HepG2 (cell line): Measurements from ENCODE around the gene HAS3. TPM values are rescaled to one million over a fixed set of nuclear protein-coding genes. Genes with fewer than 3 reads are reported as not detected.
A peak's percentile ranks its signal among the peaks of the same experiment; 100 is the strongest.

Source experiments
- ATAC-seq: fragments of 200-7000 bp; cut with Tn5 transposase; 3 replicates; pipeline ENCODE4 v1.9.1; 2020; ENCODE audit warnings: mild to moderate bottlenecking, moderate library complexity
- BruUV-seq: library from RNA; stranded (reverse); fragments of 400-500 nt; replicated peaks from 2 replicates; lab custom pipeline; 2021; lab: Mats Ljungman, UMichigan
- CTCF ChIA-PET: fragments of 300-600 bp; formaldehyde crosslinking; extraction: SDS; loops from one replicate; lab custom pipeline; 2021; ENCODE audit warnings: low total read pairs, inconsistent platforms, low intra/inter-chr PET ratio; lab: Yijun Ruan, JAX
- POLR2A ChIA-PET: fragments of 350-600 bp; sonication (Branson Sonifier 250); formaldehyde crosslinking; loops from one replicate; lab custom pipeline; 2020; ENCODE audit warnings: antibody characterized with exemption, inconsistent platforms; lab: Yijun Ruan, JAX
- DNase-seq: peaks from one replicate; pipeline ENCODE4 v3.0.0-alpha.2; 2015; ENCODE audit warnings: low spot score
- FAIRE-seq: peaks from 3 replicates; lab custom pipeline; 2011; peaks lifted over from hg19 to GRCh38; lab: Jason Lieb, UNC
- H2AFZ ChIP-seq: one replicate; pipeline ENCODE4 v1.6.1; 2011; ENCODE audit warnings: low read length, inconsistent platforms
- H3K27ac ChIP-seq: fragments of 300-600 bp; 3 replicates; pipeline ENCODE4 v1.8.0; 2011; ENCODE audit warnings: mixed run types, mild to moderate bottlenecking, mixed read lengths, low read length, inconsistent platforms; ENCODE audit not compliant: insufficient read depth; ENCODE audit errors: extremely low read length
- H3K27me3 ChIP-seq, 2 experiments: fragments of 200-600 bp in 1 of 2; 2 replicates in 1 of 2; 3 replicates in 1 of 2; pipeline versions ENCODE4 v1.6.0 to v1.8.0; 2011; ENCODE audit warnings: low read length in 2 of 2, mild to moderate bottlenecking in 2 of 2, moderate library complexity in 2 of 2, inconsistent platforms in 1 of 2; ENCODE audit not compliant: insufficient read depth in 2 of 2, control insufficient read depth in 1 of 2
- H3K36me3 ChIP-seq, 2 experiments: fragments of 200-600 bp in 1 of 2; replicated peaks in 1 of 2; 2 replicates in 1 of 2; 3 replicates in 1 of 2; pipeline versions ENCODE4 v1.5.1 to v1.8.0; 2011; ENCODE audit warnings: low read length in 2 of 2, inconsistent platforms in 1 of 2; ENCODE audit not compliant: insufficient read depth in 2 of 2, control insufficient read depth in 1 of 2
- H3K4me1 ChIP-seq: 2 replicates; pipeline ENCODE4 v1.5.1; 2012; ENCODE audit warnings: low read length, inconsistent platforms; ENCODE audit not compliant: insufficient read depth
- H3K4me2 ChIP-seq: 2 replicates; pipeline ENCODE4 v1.6.0; 2011; ENCODE audit warnings: low read depth, low read length, inconsistent platforms
- H3K4me3 ChIP-seq, 3 experiments: fragments of 200-600 bp in 1 of 3; sonication (generic), shearing (Covaris generic) in 1 of 3; replicated peaks in 1 of 3; 2 replicates each; pipeline ENCODE4 v1.5.1; 2011 to 2016; ENCODE audit warnings: low read length in 3 of 3, inconsistent platforms in 2 of 3, low read depth in 2 of 3, mild to moderate bottlenecking in 2 of 3, control low read depth in 1 of 3, mixed read lengths in 1 of 3; ENCODE audit not compliant: insufficient read depth in 1 of 3
- H3K79me2 ChIP-seq: one replicate; pipeline ENCODE4 v1.6.1; 2011; ENCODE audit warnings: low read length, inconsistent platforms; ENCODE audit not compliant: insufficient read depth
- H3K9ac ChIP-seq: 2 replicates; pipeline ENCODE4 v1.6.0; 2011; ENCODE audit warnings: mild to moderate bottlenecking, low read depth, low read length, inconsistent platforms; ENCODE audit not compliant: insufficient read depth
- H3K9me3 ChIP-seq: 2 replicates; pipeline ENCODE4 v1.5.1; 2012; ENCODE audit warnings: mild to moderate bottlenecking, low read length
- H4K20me1 ChIP-seq: 2 replicates; pipeline ENCODE4 v1.6.0; 2011; ENCODE audit warnings: inconsistent platforms, mild to moderate bottlenecking, low read length, moderate library complexity; ENCODE audit not compliant: insufficient read depth
- CHD2 ChIP-seq: IDR thresholded peaks from 2 replicates; pipeline ENCODE4 v1.6.1; 2011; ENCODE audit warnings: low read depth, low read length, improper control_type of control experiment
- ZFP36 ChIP-seq: fragments of 150-350 bp; IDR thresholded peaks from 2 replicates; pipeline ENCODE4 v1.6.1; 2018; ENCODE audit warnings: borderline replicate concordance, low read length, low read depth; ENCODE audit not compliant: partially characterized antibody
- WGBS: methylation state at CpG from one replicate; pipeline ENCODE4 v1.1.6; 2017; ENCODE audit warnings: low lambda C conversion rate; 5-methylcytosine and 5-hydroxymethylcytosine counted together
- in situ Hi-C: cut with HindIII; loops from 2 replicates; pipeline ENCODE4 v1.10.0; 2017; ENCODE audit warnings: low pct_unique_long_range_greater_than_20kb; ENCODE audit not compliant: extremely low pct_ligation_motif_present
- intact Hi-C: fragments of 100-400 bp; cut with micrococcal nuclease; formaldehyde crosslinking; loops from one replicate; pipeline ENCODE4 v1.10.0; 2022; ENCODE audit not compliant: unreplicated experiment
- polyA plus RNA-seq, 8 experiments: library from polyadenylated mRNA; depleted of rRNA in 3 of 8; stranded (reverse) in 7 of 8; unstranded in 1 of 8; fragments of >200 nt; fragmentation: Illumina TruSeq in 4 of 8; extraction: Trizol in 4 of 8; gene quantifications; 2 replicates each; pipeline versions ENCODE4 v1.2.1 to v1.2.3, GENCODE V29; 2011 to 2016; ENCODE audit warnings: low read depth in 4 of 8, missing spikeins in 1 of 8, mixed read lengths in 1 of 8; ENCODE audit not compliant: insufficient read depth in 1 of 8
- total RNA-seq, 5 experiments: library from RNA; depleted of rRNA; stranded (reverse); fragments of >200 nt; fragmentation: Illumina TruSeq; extraction: Trizol; gene quantifications; 2 replicates each; pipeline ENCODE4 v1.2.3, GENCODE V29; 2016; ENCODE audit warnings: low read depth in 1 of 5
- TF ChIP-seq, protein P1 (sequence below): sonication (generic); formaldehyde crosslinking; IDR thresholded peaks from 2 replicates; pipeline ENCODE4 v1.5.0; 2020; ENCODE audit warnings: mild to moderate bottlenecking, missing genetic modification reagents, borderline replicate concordance
- TF ChIP-seq, protein P2 (sequence below): sonication (generic); formaldehyde crosslinking; IDR thresholded peaks from 2 replicates; pipeline ENCODE4 v1.8.1; 2022; ENCODE audit warnings: low read depth, mild to moderate bottlenecking, missing genetic modification reagents
- TF ChIP-seq, protein P3 (sequence below): sonication (generic); formaldehyde crosslinking; IDR thresholded peaks from 2 replicates; pipeline ENCODE4 v1.5.1; 2020; ENCODE audit warnings: mild to moderate bottlenecking, missing genetic modification reagents, moderate library complexity
- TF ChIP-seq, protein P4 (sequence below), 2 experiments: sonication (generic) in 1 of 2; formaldehyde crosslinking in 1 of 2; IDR thresholded peaks; 2 replicates each; pipeline versions ENCODE4 v1.4.0 to v1.6.1; 2018 to 2020; ENCODE audit warnings: missing genetic modification reagents in 2 of 2, borderline replicate concordance in 1 of 2, low read depth in 1 of 2, mild to moderate bottlenecking in 1 of 2, missing biosample characterization in 1 of 2

Gene HAS3
- total and polyA plus RNA-seq, 2 of the 13 experiments (the other 11 are each of a cell fraction or from before 2014, with no cell fraction given): 0.04 to 0.30 TPM

DNA sequence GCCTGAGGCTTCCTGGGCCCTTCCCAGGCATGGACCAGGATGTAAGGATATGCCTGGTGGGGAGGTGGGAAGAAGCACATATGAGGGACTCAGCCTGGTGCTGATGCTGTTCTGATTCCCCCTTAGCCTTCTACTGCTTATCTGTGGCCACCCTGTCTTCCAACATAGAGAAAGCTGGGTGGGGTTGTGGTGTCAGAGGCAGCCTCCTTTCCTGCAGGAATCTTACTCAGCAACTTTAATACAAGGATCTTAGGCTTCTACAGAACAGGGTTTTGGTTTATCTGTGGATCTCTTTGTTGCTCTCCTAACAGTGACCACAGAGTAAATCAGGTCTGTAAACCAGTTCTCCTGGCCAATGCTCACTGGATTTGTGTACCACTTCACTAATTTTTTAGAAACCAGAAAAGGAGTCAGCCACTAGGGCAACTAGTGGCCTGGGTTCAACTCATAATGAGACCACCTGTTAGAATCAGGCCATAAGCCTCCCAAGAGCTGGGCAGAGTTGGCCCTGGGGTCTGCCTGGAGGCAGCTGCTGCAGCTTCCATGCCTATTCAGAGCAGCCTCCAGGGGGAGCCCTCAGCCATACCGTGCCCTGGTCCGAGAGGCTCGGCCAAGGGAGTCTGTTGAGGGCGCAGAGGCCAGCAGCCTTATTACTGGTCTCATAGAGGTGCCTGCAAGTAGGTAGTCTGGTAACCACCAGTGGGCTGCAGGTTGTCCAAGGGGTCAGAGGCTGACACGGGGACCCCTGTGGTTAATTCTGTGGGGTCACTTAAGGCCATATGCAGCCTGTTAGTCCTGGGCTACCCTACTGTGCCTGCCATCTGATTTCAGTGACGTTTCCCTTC lies 7.1 kb downstream of the HAS3 start:
- DNase-seq (peak; percentile 62), FAIRE-seq (peak; percentile 72), ATAC-seq (peak; percentile 96)
- H3K79me2 ChIP-seq: no peaks in the 10 kb centered on the region
- H3K4me1 ChIP-seq: no peaks in the 10 kb centered on the region
- H2AFZ ChIP-seq: no peak overlapping the region
- H3K4me2 ChIP-seq: no peak overlapping the region
- H3K27ac ChIP-seq: no peak overlapping the region
- ChIA-PET CTCF (interaction anchor here (0.7 to 1.2 kb wide), 3 partner anchors 11 to 265 kb away, joined by 4 read pairs; no protein-coding TSS in a partner anchor), POLR2A (interaction anchor here (0.8 to 1.0 kb wide), 2 partner anchors 16 to 20 kb away, joined by 3 read pairs; partner anchors contain the start of gene UTP4)
- H3K27me3 ChIP-seq: no peaks in the 10 kb centered on the region
- no peak overlapping the region for H3K9ac ChIP-seq
- in situ Hi-C loops (loop anchor here (25.0 kb wide), 1 partner anchor 400 kb away; no protein-coding TSS in a partner anchor), intact Hi-C loops (no loop called here)
- WGBS: 44% methylated on average over 5 of the region's 6 CpGs
- no peaks in the 10 kb centered on the region for H3K9me3 ChIP-seq
- no peak overlapping the region for H3K4me3 ChIP-seq
- BruUV-seq: no TSS peak
- H4K20me1 ChIP-seq: no peaks in the 10 kb centered on the region
- peaks cover 0 to 9% of the 10 kb centered on the region in 2 experiments; a peak in 2 of 5 replicates for H3K36me3 ChIP-seq
- TF ChIP-seq, protein P1, sequence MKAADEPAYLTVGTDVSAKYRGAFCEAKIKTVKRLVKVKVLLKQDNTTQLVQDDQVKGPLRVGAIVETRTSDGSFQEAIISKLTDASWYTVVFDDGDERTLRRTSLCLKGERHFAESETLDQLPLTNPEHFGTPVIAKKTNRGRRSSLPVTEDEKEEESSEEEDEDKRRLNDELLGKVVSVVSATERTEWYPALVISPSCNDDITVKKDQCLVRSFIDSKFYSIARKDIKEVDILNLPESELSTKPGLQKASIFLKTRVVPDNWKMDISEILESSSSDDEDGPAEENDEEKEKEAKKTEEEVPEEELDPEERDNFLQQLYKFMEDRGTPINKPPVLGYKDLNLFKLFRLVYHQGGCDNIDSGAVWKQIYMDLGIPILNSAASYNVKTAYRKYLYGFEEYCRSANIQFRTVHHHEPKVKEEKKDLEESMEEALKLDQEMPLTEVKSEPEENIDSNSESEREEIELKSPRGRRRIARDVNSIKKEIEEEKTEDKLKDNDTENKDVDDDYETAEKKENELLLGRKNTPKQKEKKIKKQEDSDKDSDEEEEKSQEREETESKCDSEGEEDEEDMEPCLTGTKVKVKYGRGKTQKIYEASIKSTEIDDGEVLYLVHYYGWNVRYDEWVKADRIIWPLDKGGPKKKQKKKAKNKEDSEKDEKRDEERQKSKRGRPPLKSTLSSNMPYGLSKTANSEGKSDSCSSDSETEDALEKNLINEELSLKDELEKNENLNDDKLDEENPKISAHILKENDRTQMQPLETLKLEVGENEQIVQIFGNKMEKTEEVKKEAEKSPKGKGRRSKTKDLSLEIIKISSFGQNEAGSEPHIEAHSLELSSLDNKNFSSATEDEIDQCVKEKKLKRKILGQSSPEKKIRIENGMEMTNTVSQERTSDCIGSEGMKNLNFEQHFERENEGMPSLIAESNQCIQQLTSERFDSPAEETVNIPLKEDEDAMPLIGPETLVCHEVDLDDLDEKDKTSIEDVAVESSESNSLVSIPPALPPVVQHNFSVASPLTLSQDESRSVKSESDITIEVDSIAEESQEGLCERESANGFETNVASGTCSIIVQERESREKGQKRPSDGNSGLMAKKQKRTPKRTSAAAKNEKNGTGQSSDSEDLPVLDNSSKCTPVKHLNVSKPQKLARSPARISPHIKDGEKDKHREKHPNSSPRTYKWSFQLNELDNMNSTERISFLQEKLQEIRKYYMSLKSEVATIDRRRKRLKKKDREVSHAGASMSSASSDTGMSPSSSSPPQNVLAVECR (CRISPR knock-in tag): 0 out of 2 replicates have a peak, but pooled peaks have one; percentile 23
- TF ChIP-seq CHD2 (no peak), ZFP36 (peak; percentile 28)
- TF ChIP-seq, protein P2, sequence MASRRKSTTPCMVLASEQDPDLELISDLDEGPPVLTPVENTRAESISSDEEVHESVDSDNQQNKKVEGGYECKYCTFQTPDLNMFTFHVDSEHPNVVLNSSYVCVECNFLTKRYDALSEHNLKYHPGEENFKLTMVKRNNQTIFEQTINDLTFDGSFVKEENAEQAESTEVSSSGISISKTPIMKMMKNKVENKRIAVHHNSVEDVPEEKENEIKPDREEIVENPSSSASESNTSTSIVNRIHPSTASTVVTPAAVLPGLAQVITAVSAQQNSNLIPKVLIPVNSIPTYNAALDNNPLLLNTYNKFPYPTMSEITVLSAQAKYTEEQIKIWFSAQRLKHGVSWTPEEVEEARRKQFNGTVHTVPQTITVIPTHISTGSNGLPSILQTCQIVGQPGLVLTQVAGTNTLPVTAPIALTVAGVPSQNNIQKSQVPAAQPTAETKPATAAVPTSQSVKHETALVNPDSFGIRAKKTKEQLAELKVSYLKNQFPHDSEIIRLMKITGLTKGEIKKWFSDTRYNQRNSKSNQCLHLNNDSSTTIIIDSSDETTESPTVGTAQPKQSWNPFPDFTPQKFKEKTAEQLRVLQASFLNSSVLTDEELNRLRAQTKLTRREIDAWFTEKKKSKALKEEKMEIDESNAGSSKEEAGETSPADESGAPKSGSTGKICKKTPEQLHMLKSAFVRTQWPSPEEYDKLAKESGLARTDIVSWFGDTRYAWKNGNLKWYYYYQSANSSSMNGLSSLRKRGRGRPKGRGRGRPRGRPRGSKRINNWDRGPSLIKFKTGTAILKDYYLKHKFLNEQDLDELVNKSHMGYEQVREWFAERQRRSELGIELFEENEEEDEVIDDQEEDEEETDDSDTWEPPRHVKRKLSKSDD (CRISPR knock-in tag): no peak
- TF ChIP-seq, protein P3, sequence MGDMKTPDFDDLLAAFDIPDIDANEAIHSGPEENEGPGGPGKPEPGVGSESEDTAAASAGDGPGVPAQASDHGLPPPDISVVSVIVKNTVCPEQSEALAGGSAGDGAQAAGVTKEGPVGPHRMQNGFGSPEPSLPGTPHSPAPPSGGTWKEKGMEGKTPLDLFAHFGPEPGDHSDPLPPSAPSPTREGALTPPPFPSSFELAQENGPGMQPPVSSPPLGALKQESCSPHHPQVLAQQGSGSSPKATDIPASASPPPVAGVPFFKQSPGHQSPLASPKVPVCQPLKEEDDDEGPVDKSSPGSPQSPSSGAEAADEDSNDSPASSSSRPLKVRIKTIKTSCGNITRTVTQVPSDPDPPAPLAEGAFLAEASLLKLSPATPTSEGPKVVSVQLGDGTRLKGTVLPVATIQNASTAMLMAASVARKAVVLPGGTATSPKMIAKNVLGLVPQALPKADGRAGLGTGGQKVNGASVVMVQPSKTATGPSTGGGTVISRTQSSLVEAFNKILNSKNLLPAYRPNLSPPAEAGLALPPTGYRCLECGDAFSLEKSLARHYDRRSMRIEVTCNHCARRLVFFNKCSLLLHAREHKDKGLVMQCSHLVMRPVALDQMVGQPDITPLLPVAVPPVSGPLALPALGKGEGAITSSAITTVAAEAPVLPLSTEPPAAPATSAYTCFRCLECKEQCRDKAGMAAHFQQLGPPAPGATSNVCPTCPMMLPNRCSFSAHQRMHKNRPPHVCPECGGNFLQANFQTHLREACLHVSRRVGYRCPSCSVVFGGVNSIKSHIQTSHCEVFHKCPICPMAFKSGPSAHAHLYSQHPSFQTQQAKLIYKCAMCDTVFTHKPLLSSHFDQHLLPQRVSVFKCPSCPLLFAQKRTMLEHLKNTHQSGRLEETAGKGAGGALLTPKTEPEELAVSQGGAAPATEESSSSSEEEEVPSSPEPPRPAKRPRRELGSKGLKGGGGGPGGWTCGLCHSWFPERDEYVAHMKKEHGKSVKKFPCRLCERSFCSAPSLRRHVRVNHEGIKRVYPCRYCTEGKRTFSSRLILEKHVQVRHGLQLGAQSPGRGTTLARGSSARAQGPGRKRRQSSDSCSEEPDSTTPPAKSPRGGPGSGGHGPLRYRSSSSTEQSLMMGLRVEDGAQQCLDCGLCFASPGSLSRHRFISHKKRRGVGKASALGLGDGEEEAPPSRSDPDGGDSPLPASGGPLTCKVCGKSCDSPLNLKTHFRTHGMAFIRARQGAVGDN (CRISPR knock-in tag): peak; percentile 52
- TF ChIP-seq, protein P4, sequence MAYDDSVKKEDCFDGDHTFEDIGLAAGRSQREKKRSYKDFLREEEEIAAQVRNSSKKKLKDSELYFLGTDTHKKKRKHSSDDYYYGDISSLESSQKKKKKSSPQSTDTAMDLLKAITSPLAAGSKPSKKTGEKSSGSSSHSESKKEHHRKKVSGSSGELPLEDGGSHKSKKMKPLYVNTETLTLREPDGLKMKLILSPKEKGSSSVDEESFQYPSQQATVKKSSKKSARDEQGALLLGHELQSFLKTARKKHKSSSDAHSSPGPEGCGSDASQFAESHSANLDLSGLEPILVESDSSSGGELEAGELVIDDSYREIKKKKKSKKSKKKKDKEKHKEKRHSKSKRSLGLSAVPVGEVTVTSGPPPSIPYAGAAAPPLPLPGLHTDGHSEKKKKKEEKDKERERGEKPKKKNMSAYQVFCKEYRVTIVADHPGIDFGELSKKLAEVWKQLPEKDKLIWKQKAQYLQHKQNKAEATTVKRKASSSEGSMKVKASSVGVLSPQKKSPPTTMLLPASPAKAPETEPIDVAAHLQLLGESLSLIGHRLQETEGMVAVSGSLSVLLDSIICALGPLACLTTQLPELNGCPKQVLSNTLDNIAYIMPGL (CRISPR knock-in tag; IDR thresholded peaks at IDR 0.05; ENCODE audit: borderline replicate concordance in 1 of 2, low read depth in 1 of 2): peak in 1 of 2 experiments; percentile 51; a peak in 1 of 4 replicates
